IPS-18a (cell line): ENCODE results near the gene NXF1.

ENCODE experiments used
- H3K27ac ChIP-seq: one replicate; pipeline ENCODE4 v1.5.1; 2013; ENCODE audit warnings: low read length
- H3K27me3 ChIP-seq: one replicate; pipeline ENCODE4 v1.6.1; 2013; ENCODE audit warnings: mild to moderate bottlenecking, low read length; ENCODE audit not compliant: control insufficient read depth, insufficient read depth
- H3K36me3 ChIP-seq: one replicate; pipeline ENCODE4 v1.6.1; 2013; ENCODE audit warnings: low read depth, low read length; ENCODE audit not compliant: control insufficient read depth
- H3K4me1 ChIP-seq: one replicate; pipeline ENCODE4 v1.6.1; 2013; ENCODE audit warnings: low read depth, low read length; ENCODE audit not compliant: control insufficient read depth
- H3K4me3 ChIP-seq: one replicate; pipeline ENCODE4 v1.5.1; 2013; ENCODE audit warnings: low read length
- H3K9ac ChIP-seq: one replicate; pipeline ENCODE4 v1.6.1; 2013; ENCODE audit warnings: mild to moderate bottlenecking, low read length, moderate library complexity
- H3K9me3 ChIP-seq: one replicate; pipeline ENCODE4 v1.6.1; 2013; ENCODE audit warnings: low read depth, low read length; ENCODE audit not compliant: control insufficient read depth

Gene NXF1

DNA sequence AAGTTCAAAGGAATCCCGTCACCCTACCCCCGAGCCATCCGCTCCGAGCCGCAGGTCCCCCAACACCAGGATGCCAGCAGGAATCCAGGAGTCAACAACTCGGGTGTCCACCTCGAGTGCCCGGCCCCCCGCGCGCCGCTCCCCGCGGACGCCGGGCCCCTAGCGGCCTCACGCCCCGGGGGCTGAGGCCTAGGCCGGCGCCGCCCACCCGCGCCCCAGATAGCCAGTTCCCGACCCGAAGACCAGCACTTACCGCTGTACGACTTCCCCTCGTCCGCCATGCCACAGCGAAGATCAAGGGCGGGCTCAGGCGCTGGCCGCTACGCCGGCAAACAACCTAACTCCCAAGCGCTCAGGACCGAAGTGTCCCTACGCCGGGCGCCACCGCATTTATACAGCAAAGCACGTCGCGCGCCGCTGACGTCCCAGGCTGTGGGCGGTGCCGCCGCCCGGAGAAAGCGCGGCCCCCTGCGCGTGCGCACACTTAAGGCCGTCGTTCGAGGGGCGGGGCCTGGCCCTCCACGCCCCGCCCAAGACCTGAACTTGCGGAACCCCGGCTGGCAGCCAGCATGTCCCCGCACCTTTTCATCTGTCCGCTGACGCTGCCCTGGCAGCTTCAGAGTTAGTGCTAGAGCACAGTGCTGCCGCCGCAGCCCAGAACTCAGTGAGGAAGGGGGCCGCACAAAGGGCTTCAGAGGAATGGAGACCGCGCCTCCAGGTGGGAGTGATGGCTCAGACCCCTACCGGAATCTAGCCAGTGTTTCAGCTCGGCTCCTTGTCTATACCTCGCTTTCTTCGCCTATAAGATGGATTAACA lies at the start of gene NXF1:
Gene NXF1 (minus strand): TSS at position 365 of the 817 bp plus-strand sequence. CDS start 84 bp downstream, at position 281.
- no peaks in the 10 kb centered on the region for H3K27me3 ChIP-seq
- H3K9ac ChIP-seq, result peak within 1 kb of the TSS; percentile 82
- peak within 1 kb of the TSS; percentile 83 for H3K4me3 ChIP-seq
- H3K9me3 ChIP-seq, result no peaks in the 10 kb centered on the region
- peaks cover 4% of the 10 kb centered on the region for H3K4me1 ChIP-seq
- H3K27ac ChIP-seq, result peak within 1 kb of the TSS; percentile 81
- peaks cover 27% of the 10 kb centered on the region for H3K36me3 ChIP-seq

DNA sequence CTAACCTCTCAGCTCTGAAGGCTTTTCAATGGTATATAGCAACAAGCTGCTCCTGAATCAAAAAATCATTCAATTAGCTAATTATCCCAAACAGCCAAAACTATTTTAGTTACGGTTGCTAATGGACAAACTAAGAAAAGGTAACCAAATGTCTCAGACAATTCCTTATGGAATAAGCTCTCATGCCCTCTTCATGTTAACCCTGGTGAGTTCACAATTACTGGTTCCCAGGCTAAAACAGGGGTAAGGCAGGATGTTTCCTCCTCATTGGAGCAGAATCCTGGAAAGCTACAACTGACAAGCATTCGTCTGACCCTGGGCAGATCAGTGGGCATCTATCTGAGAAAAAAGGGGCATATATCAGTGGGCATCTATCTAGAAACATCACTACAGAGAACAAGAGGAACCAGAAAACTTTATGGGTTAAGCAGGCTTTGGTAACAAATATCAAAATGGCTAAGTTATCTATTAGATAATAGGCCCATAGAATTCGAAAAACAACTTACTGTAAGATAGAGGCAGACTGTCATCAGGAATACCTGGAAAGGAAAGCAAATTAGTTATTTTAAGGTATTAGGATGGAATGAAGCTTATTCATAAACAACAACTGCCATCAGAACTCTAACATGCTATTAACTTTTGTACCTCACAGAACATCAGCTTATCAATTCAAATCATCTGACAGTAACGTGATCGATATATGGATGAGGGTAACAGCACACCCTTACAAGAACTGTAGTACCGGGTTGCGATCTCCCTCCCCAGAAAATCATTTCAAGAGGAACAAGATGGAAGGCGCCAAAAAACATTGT lies 49.0 kb upstream of the NXF1 start:
- Histone ChIP-seq H3K27ac (peak overlapping the region; percentile 95), H3K4me3 (peak overlapping the region; percentile 83), H3K27me3 (no peaks in the 10 kb centered on the region), H3K36me3 (peaks cover 38% of the 10 kb centered on the region), H3K9ac (peak overlapping the region; percentile 98), H3K4me1 (peaks cover 12% of the 10 kb centered on the region), H3K9me3 (no peaks in the 10 kb centered on the region)

DNA sequence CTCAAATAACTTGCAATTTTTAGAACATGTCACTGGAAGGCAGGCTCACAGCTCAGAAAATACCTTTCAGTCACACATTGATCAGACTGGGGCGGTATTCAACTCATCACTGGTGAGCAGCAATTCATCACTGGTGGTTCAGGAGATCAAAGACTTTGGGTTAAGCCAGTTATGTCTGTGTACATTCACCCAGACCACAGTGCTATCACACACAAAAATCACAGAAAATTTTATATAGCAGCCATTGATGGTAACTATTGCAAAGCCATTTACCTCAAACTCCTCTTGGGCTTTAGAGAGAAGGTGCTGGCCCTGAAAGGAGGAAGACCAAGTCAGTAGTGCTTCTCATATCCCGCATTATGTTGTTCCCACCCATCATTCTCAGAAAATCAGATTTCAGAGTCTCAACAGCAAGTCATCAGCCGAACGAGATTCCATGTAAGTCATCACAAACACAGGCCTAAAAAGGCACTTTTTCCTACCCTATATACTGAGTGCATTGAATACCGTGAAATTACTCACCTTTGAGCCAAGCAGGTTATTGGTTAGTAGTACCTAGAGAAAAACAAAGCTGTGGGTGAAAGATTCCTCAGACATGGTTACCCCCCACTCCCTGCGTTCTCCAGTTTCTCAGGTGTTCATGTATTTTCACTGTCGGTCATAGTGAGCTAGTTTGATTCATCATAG lies 48.2 kb upstream of the NXF1 start:
- H3K27me3 ChIP-seq, result no peaks in the 10 kb centered on the region
- peak overlapping the region; percentile 98 for H3K9ac ChIP-seq
- peak overlapping the region; percentile 83 for H3K4me3 ChIP-seq
- peaks cover 12% of the 10 kb centered on the region for H3K4me1 ChIP-seq
- H3K36me3 ChIP-seq, result peaks cover 38% of the 10 kb centered on the region
- H3K9me3 ChIP-seq, result no peaks in the 10 kb centered on the region
- H3K27ac ChIP-seq, result no peak overlapping the region

DNA sequence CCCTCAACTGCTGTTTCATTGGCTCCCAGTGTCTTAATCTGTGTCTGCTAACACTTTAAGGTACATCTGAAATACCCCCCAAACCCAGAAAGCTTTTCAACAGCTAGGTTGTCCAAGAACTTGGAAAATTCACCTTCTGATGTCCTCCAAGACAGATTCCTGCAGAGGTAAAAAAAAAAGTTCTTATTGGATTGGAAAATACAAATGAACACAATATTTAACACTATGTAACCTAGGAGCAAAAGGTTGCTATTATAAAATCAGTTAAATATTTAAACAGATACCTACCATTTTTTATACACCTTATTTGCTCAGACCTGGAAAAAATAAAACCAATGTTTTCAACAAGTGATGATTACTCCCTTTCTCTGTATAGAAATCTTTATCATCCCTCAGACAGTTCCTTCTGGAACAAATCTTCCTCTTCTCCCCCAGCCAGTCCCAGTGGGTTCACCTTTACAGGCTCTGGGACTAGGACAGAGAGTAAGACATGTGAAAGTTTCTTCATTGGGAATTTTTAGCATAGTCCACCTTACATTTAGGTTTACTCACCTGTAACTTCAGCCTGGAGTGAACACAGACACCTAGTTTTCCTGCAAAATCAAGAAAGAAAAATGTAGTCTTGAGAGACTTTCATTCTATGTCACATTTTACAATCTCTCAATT lies 47.4 kb upstream of the NXF1 start:
- H3K9ac ChIP-seq, result peak overlapping the region; percentile 98

DNA sequence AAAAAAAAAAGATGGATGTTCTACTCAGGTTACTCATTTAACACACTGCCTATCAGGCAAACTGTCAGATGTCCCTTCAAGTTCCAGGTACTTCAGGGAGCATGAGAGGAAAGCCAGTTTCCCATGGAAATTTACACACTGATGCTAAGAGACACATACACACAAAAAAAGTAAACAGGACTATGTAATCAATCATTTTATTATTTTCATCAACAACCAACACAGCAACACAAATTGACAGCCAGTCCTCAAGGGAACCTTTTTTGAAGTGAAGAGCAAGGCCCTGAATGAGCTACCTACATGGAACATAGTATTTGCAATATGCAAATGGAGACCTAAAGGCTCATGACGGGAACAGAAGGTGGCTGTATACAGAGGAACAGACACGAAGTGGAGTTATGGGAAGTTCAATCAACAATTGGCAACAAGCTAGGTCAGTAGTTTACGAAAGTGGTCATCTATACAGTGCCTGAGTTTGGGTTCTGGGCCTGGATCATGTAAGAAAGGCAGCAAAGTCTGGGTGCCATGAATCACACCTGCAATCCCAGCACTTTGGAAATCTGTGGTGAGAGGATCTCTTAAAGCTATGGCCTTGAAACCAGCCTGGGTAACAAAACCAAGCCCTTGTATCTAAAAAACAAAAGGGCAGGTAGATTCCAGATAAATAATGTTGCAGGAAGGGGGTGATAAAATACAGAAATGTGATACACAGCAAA lies 46.7 kb upstream of the NXF1 start:
- peak overlapping the region; percentile 98 for H3K9ac ChIP-seq
- H3K4me3 ChIP-seq, result peak overlapping the region; percentile 83
- H3K4me1 ChIP-seq, result peaks cover 6% of the 10 kb centered on the region
- no peaks in the 10 kb centered on the region for H3K27me3 ChIP-seq
- H3K36me3 ChIP-seq, result peaks cover 38% of the 10 kb centered on the region
- no peaks in the 10 kb centered on the region for H3K9me3 ChIP-seq
- H3K27ac ChIP-seq, result no peak overlapping the region

More for the DNA sequence above, 47.4 kb upstream of the NXF1 start:
- Histone ChIP-seq H3K4me3 (peak overlapping the region; percentile 83), H3K36me3 (peaks cover 38% of the 10 kb centered on the region), H3K4me1 (peaks cover 6% of the 10 kb centered on the region), H3K27ac (no peak overlapping the region), H3K9me3 (no peaks in the 10 kb centered on the region), H3K27me3 (no peaks in the 10 kb centered on the region)

DNA sequence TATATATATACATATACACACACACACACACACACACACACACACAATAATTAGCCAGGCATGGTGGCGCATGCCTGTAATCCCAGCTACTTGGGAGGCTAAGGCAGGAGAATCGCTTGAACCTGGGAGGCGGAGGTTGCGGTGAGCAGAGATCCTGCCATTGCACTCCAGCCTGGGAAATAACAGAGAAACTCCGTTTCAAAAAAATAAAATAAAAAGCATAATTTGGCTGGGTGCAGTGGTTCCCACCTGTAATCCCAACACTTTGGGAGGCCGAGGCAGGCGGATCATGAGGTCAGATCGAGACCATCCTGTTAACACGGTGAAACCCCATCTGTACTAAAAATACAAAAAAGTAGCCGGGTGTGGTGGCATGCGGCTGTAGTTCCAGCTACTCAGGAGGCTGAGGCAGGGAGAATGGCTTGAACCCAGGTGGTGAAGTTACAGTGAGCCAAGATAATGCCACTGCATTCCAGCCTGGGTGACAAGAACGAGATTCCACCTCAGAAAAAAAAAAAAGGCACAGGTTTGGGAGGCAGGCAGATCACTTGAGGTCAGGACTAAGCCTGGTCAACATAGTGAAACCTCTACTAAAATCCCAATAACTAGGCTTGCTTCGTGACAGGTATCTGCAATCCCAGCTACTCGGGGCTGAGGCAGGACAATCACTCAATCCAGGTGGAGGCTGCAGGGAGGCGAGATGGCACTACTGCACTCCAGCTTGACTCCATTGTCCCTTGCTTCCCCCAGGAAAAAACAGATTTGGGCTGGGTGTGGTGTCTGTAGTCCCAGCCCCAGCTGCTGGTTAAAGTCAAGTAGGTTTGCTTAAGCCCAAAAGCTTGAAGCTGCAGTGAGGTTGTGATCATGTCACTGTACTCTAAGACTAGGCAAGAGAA lies 45.9 kb upstream of the NXF1 start:
- no peak overlapping the region for H3K4me3 ChIP-seq
- no peak overlapping the region for H3K27ac ChIP-seq
- peaks cover 38% of the 10 kb centered on the region for H3K36me3 ChIP-seq
- peaks cover 6% of the 10 kb centered on the region for H3K4me1 ChIP-seq
- H3K27me3 ChIP-seq, result no peaks in the 10 kb centered on the region
- H3K9ac ChIP-seq, result no peak overlapping the region
- H3K9me3 ChIP-seq, result no peaks in the 10 kb centered on the region

DNA sequence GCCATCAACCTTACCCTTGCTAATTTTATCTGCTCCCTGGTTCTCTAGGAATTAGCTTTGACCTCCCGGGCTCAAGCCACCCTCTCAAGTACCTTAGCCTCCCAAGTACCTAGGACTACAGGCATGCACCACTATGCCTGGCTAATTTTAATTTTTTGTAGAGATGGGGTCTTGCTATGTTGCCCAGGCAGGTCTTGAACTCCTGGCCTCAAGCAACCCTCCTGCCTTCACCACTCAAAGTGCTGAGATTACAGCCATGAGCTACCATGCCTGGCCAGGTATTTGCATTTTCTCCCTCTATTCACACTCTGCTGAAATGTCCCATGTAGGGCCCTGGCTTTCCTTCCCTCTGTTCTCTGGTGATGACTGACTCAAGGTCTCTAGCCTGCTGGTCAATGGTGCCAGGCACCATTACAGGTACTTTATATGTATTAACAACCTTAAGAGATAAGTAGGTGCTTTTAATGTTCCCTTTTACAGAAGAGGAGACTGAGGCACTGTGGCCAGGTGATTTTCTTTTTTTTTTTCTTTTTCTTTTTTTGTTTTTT lies 42.6 kb upstream of the NXF1 start:
- H3K4me3 ChIP-seq, result no peak overlapping the region
- no peaks in the 10 kb centered on the region for H3K27me3 ChIP-seq
- H3K4me1 ChIP-seq, result peaks cover under 1% of the 10 kb centered on the region
- H3K27ac ChIP-seq, result no peak overlapping the region
- H3K9me3 ChIP-seq, result no peaks in the 10 kb centered on the region
- peaks cover 13% of the 10 kb centered on the region for H3K36me3 ChIP-seq
- no peak overlapping the region for H3K9ac ChIP-seq

DNA sequence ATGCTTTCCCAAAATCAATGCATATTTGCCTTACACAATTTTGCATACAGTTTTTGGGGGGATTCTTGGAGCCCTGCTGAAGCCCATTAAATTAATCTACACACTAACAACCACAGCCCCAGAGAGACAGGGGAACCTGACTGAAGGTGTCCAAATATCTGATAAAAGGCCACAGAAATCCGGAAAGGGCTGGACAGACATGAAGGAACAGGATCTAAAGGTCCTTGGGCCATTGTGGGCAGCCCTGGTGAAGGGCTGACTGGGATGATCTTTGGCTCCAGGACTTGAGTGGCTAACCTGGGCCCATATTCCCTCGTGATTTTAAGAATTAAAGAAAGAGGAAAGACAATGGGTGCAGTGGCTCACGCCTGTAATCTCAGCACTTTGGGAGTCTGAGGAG lies 40.9 kb upstream of the NXF1 start:
- Histone ChIP-seq H3K36me3 (no peaks in the 10 kb centered on the region), H3K27me3 (no peaks in the 10 kb centered on the region), H3K4me3 (no peak overlapping the region), H3K9ac (no peak overlapping the region), H3K27ac (no peak overlapping the region), H3K4me1 (peaks cover 9% of the 10 kb centered on the region), H3K9me3 (no peaks in the 10 kb centered on the region)

DNA sequence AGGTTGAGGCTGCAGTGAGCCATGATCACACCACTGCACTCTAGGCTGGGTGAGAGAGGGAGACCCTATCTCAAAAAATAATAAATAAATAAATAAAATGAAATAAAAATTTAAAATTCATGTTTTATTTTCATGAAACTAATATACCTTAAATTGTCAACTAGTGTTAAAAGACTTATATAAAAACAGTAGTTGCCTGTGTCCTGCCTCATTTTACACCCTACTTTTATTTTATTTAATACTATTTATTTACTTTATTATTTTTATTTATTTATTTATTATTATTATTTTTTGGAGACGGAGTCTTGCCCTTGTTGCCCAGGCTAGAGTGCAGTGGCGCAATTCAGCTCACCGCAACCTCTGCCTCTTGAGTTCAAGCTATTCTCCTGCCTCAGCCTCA lies 38.9 kb upstream of the NXF1 start:
- Histone ChIP-seq H3K27me3 (no peaks in the 10 kb centered on the region), H3K9ac (no peak overlapping the region), H3K27ac (no peak overlapping the region), H3K4me3 (no peak overlapping the region), H3K4me1 (peaks cover 9% of the 10 kb centered on the region), H3K36me3 (no peaks in the 10 kb centered on the region), H3K9me3 (no peaks in the 10 kb centered on the region)

DNA sequence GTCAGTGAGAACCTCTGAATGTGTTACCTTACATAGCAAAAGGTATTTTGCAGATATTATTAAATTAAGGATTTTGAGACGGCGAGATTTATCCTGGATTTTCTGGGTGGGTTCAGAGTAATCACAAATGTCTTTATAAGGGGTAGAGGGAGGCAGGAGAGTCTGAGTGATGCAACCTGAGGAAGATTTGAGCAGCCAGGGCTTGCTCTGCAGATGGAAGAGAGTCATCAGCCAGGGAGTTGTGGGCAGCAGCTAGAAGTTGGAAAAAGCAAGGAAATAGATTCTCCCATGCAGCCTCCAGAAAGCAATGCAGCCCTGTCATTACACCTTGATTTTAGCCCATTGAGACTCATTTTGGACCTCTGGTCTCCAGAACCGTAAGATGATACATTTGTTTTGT lies 38.2 kb upstream of the NXF1 start:
- no peaks in the 10 kb centered on the region for H3K36me3 ChIP-seq
- peaks cover 9% of the 10 kb centered on the region for H3K4me1 ChIP-seq
- no peak overlapping the region for H3K4me3 ChIP-seq
- no peaks in the 10 kb centered on the region for H3K9me3 ChIP-seq
- no peaks in the 10 kb centered on the region for H3K27me3 ChIP-seq
- no peak overlapping the region for H3K9ac ChIP-seq
- no peak overlapping the region for H3K27ac ChIP-seq
